IPS-18a (cell line): ENCODE results near the gene ARHGAP25.

Source experiments
- H3K27ac ChIP-seq: one replicate; pipeline ENCODE4 v1.5.1; 2013; ENCODE audit warnings: low read length
- H3K27me3 ChIP-seq: one replicate; pipeline ENCODE4 v1.6.1; 2013; ENCODE audit warnings: mild to moderate bottlenecking, low read length; ENCODE audit not compliant: control insufficient read depth, insufficient read depth
- H3K36me3 ChIP-seq: one replicate; pipeline ENCODE4 v1.6.1; 2013; ENCODE audit warnings: low read depth, low read length; ENCODE audit not compliant: control insufficient read depth
- H3K4me1 ChIP-seq: one replicate; pipeline ENCODE4 v1.6.1; 2013; ENCODE audit warnings: low read depth, low read length; ENCODE audit not compliant: control insufficient read depth
- H3K4me3 ChIP-seq: one replicate; pipeline ENCODE4 v1.5.1; 2013; ENCODE audit warnings: low read length
- H3K9ac ChIP-seq: one replicate; pipeline ENCODE4 v1.6.1; 2013; ENCODE audit warnings: mild to moderate bottlenecking, low read length, moderate library complexity
- H3K9me3 ChIP-seq: one replicate; pipeline ENCODE4 v1.6.1; 2013; ENCODE audit warnings: low read depth, low read length; ENCODE audit not compliant: control insufficient read depth

The ARHGAP25 gene

GRCh38 chr2:68828887-68829708 is 94.5 kb downstream of the ARHGAP25 start:
- no peaks in the 10 kb centered on the region for H3K36me3 ChIP-seq
- H3K4me1 ChIP-seq = no peaks in the 10 kb centered on the region
- H3K9me3 ChIP-seq = no peaks in the 10 kb centered on the region
- no peak overlapping the region for H3K4me3 ChIP-seq
- H3K9ac ChIP-seq = no peak overlapping the region
- no peaks in the 10 kb centered on the region for H3K27me3 ChIP-seq
- no peak overlapping the region for H3K27ac ChIP-seq

DNA sequence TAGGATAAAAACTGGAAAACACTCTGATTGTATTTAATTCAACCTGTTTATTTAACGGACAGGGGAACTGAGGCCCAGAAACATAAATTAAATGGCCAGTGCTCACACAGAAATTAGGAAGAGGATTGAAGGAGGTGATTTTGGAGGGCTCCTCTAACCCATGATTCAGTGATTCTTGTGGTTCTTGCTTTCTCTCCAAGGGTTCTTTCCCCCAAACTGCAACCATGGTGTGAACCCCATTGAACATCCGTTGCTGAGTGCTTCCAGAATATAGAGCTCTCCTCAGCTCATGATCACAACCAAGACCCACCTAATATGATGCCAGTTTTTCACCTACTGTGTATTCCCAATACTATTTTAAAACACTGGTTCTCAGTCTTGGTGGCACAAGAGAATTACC is 95.1 kb downstream of the ARHGAP25 start:
- Histone ChIP-seq H3K9ac (no peak overlapping the region), H3K27ac (no peak overlapping the region), H3K27me3 (no peaks in the 10 kb centered on the region), H3K36me3 (no peaks in the 10 kb centered on the region), H3K9me3 (no peaks in the 10 kb centered on the region), H3K4me3 (no peak overlapping the region), H3K4me1 (no peaks in the 10 kb centered on the region)

DNA sequence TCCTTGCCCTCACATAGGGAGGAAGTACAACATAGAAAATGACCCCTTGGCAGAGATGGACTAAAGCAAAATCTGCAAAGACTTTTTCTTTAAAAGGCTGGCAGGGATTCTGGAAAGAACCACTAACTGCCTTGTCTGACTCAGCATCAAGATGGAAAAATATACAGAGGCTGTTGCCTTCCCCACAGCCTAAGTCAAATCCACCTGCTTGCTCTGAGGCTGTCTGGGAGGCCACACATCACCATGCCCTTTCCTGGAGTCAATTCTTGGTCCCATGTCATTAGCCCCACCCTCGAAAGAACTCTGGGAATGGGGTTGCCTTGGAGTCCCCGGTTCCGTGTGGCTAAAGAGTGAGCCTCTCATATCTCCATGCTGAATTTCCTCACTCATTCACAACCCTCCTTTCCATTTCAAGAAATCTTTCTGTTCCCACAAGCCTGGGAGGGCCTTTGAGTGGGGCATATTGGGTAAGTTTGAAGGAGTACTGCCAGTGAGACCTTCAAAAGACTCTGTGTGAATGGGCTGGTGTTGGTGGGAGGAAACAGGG is 97.1 kb downstream of the ARHGAP25 start:
- no peaks in the 10 kb centered on the region for H3K4me1 ChIP-seq
- no peaks in the 10 kb centered on the region for H3K27me3 ChIP-seq
- H3K36me3 ChIP-seq = no peaks in the 10 kb centered on the region
- no peak overlapping the region for H3K27ac ChIP-seq
- H3K4me3 ChIP-seq = no peak overlapping the region
- no peaks in the 10 kb centered on the region for H3K9me3 ChIP-seq
- H3K9ac ChIP-seq = no peak overlapping the region

GRCh38 chr2:68832233-68832869 is 97.7 kb downstream of the ARHGAP25 start:
- Histone ChIP-seq H3K27ac (no peak overlapping the region), H3K9me3 (no peaks in the 10 kb centered on the region), H3K36me3 (no peaks in the 10 kb centered on the region), H3K27me3 (no peaks in the 10 kb centered on the region), H3K4me1 (no peaks in the 10 kb centered on the region), H3K4me3 (no peak overlapping the region), H3K9ac (no peak overlapping the region)

GRCh38 chr2:68833162-68833561 is 98.6 kb downstream of the ARHGAP25 start:
- Histone ChIP-seq H3K4me1 (no peaks in the 10 kb centered on the region), H3K9me3 (no peaks in the 10 kb centered on the region), H3K36me3 (no peaks in the 10 kb centered on the region), H3K4me3 (no peak overlapping the region), H3K9ac (no peak overlapping the region), H3K27me3 (no peaks in the 10 kb centered on the region), H3K27ac (no peak overlapping the region)

DNA sequence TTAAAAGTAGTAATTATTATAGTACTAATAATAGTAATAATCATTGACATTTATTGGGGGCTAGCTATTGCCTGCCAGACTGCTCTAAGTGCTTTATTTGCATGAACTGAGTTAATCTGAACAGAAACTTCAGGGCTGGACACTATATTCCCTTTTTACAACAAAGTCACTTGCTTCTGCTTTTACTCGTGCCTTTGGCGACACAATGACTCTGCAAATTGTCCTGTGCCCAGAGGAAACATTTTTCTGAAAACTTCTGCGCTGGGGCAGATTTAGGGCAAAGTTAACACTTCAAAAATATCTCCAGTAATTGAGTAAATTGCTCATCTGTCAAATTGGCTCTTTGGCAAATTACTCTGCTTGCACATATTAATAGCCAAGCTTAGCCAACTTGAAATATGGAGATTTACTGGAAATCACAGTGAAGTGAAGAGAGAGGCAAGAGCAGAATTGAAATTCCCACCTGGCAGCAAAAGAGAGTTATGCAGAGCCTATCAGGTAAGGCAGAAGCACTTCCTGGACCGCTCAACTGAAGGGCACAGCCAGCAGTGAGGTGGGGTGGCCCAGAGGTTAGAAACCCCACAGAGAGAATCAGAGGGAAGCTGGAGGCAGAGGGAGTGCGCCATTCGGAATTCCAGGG is 100.2 kb downstream of the ARHGAP25 start:
- Histone ChIP-seq H3K4me3 (no peak overlapping the region), H3K4me1 (no peaks in the 10 kb centered on the region), H3K27ac (no peak overlapping the region)

DNA sequence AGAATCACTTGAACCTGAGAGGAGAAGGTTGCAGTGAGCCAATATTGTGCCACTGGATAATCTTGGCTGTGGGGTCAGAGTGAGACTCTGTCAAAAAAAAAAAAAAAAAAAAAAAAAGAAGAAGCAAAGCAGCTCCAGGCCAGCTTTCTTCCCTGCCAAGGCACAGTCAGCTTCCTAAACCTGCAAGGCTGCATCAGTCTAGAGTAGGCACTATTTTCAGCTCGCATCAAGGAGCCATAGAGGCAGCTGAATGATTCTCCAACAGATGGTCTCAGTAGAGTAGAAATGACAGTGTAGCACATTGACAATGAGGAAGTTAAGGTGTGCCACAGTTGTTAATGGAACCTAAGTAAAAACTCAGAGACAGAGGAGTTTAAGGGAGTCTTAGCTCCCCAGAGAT is 101.0 kb downstream of the ARHGAP25 start:
- Histone ChIP-seq H3K9ac (no peak overlapping the region), H3K4me3 (no peak overlapping the region), H3K4me1 (no peaks in the 10 kb centered on the region)

More for the DNA sequence above, 100.2 kb downstream of the ARHGAP25 start:
- H3K36me3 ChIP-seq = no peaks in the 10 kb centered on the region
- H3K9ac ChIP-seq = no peak overlapping the region
- H3K27me3 ChIP-seq = no peaks in the 10 kb centered on the region
- H3K9me3 ChIP-seq = peaks cover 5% of the 10 kb centered on the region

DNA sequence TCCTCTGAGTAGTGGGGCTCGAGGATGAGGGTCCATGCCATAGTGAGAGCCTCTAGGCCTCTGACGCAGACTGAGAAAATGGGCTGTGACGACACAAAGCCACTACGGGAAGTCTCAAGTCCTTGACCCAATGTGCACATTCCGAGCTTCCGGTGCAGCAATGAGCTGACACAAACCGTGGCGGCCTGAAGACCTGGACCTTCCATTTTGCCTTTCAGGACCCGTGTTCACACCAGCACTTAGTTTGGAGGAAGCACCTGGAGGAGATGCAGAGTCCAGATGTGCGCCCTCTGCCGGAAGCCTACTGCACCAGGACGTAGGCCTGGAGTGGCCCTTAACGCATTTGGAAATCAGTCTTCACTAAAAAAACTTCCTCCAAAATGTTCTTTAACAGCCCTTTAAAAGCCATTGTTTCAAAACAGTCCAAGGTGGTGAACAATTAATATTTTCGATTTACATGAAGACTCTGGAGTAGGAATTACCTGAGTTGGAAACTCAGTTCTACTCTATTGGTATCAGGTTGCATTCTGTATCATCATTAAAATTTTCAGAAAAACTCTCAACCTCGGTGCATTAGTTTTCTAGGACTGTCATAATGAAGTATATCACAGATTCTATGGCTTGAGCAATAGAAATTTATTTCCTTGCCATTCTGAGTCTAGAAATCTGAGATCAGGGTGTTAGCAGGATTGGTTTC is 102.7 kb downstream of the ARHGAP25 start:
- Histone ChIP-seq H3K36me3 (no peaks in the 10 kb centered on the region), H3K4me3 (no peak overlapping the region), H3K27ac (no peak overlapping the region), H3K9ac (no peak overlapping the region), H3K27me3 (no peaks in the 10 kb centered on the region), H3K4me1 (no peaks in the 10 kb centered on the region), H3K9me3 (peaks cover 5% of the 10 kb centered on the region)

More for the DNA sequence above, 101.0 kb downstream of the ARHGAP25 start:
- peaks cover 5% of the 10 kb centered on the region for H3K9me3 ChIP-seq
- H3K27me3 ChIP-seq = no peaks in the 10 kb centered on the region
- no peak overlapping the region for H3K27ac ChIP-seq
- no peaks in the 10 kb centered on the region for H3K36me3 ChIP-seq

DNA sequence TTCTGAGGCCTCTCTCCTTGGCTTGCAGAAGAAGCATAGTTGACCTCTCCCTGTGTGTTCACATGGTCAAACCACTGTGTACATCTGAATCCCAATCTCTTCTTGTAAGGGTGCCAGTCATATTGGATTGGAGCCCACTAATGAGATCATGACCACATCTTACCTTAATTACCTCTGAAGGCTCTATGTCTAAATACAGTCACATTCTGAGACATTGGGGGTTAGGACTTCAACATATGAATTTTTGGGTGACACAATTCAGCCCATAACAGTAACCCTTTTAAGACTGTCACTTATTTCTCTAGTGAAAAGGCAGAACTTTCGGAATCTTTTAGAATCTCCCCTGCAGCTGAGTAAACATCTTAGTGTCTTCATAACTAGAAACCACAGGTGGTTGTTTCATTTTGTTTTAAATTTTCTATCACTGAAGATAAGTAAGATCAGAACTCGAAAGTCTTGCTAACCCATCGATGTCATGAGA is 103.3 kb downstream of the ARHGAP25 start:
- Histone ChIP-seq H3K27me3 (no peaks in the 10 kb centered on the region), H3K9ac (no peak overlapping the region), H3K36me3 (no peaks in the 10 kb centered on the region), H3K4me1 (no peaks in the 10 kb centered on the region), H3K27ac (no peak overlapping the region), H3K4me3 (no peak overlapping the region), H3K9me3 (peaks cover 5% of the 10 kb centered on the region)

DNA sequence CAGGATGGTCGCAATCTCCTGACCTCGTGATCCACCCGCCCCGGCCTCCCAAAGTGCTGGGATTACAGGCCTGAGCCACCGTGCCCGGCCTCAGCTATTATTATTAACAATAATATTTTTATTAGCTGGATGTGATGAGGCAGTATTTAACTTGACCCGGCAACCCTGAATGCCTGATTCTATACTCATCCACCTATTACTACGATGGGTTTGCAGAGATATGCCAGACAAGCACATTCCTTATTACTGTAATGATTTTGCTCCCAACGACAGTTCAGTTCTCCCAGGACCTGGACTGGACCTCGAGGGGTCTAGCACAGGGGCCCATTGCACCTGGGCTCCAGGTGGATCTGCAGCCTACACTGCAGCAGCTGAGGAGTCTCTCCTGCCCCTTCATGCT is 104.0 kb downstream of the ARHGAP25 start:
- no peaks in the 10 kb centered on the region for H3K4me1 ChIP-seq
- H3K27me3 ChIP-seq = no peaks in the 10 kb centered on the region
- no peak overlapping the region for H3K9ac ChIP-seq

GRCh38 chr2:68839260-68839833 is 104.7 kb downstream of the ARHGAP25 start:
- H3K4me3 ChIP-seq = no peak overlapping the region
- no peaks in the 10 kb centered on the region for H3K4me1 ChIP-seq
- H3K27ac ChIP-seq = no peak overlapping the region
- peaks cover 5% of the 10 kb centered on the region for H3K9me3 ChIP-seq
- H3K27me3 ChIP-seq = no peaks in the 10 kb centered on the region
- H3K36me3 ChIP-seq = no peaks in the 10 kb centered on the region
- no peak overlapping the region for H3K9ac ChIP-seq

More for the DNA sequence above, 104.0 kb downstream of the ARHGAP25 start:
- H3K9me3 ChIP-seq = peaks cover 5% of the 10 kb centered on the region
- H3K4me3 ChIP-seq = no peak overlapping the region
- H3K27ac ChIP-seq = no peak overlapping the region
- H3K36me3 ChIP-seq = no peaks in the 10 kb centered on the region
